Adipocyte (in vitro differentiated cells): ENCODE results near the gene PLEKHM1.

Source experiments
- DNase-seq: peaks from one replicate; pipeline ENCODE4 v3.0.0-alpha.2; 2015; ENCODE audit warnings: low read depth
- H3K27me3 ChIP-seq: replicated peaks from 2 replicates; pipeline ENCODE4 v1.7.0; 2013; ENCODE audit warnings: mild to moderate bottlenecking, low read length, moderate library complexity; ENCODE audit not compliant: control insufficient read depth, insufficient read depth
- H3K36me3 ChIP-seq: 2 replicates; pipeline ENCODE4 v1.7.0; 2013; ENCODE audit warnings: low read length, mild to moderate bottlenecking, moderate library complexity; ENCODE audit not compliant: control insufficient read depth, insufficient read depth, severe bottlenecking
- H3K4me1 ChIP-seq: 2 replicates; pipeline ENCODE4 v1.7.0; 2013; ENCODE audit warnings: mild to moderate bottlenecking, low read length, moderate library complexity; ENCODE audit not compliant: control insufficient read depth, insufficient read depth
- H3K4me3 ChIP-seq: 2 replicates; pipeline ENCODE4 v1.7.0; 2013; ENCODE audit warnings: mild to moderate bottlenecking, low read length, moderate library complexity
- H3K9ac ChIP-seq: 2 replicates; pipeline ENCODE4 v1.7.0; 2013; ENCODE audit warnings: mild to moderate bottlenecking, low read length, moderate library complexity
- H3K9me3 ChIP-seq: 2 replicates; pipeline ENCODE4 v1.7.0; 2013; ENCODE audit warnings: mild to moderate bottlenecking, low read length, moderate library complexity; ENCODE audit not compliant: control insufficient read depth

The PLEKHM1 gene

GRCh38 chr17:45414990-45415881 is 75.3 kb downstream of the PLEKHM1 start:
- no peak overlapping the region for H3K4me3 ChIP-seq
- no peaks in the 10 kb centered on the region for H3K27me3 ChIP-seq
- no peak overlapping the region for H3K9ac ChIP-seq
- no peaks in the 10 kb centered on the region for H3K36me3 ChIP-seq
- no peaks in the 10 kb centered on the region for H3K4me1 ChIP-seq
- no peak for DNase-seq
- no peaks in the 10 kb centered on the region for H3K9me3 ChIP-seq

GRCh38 chr17:45413498-45413923 is 77.0 kb downstream of the PLEKHM1 start:
- no peak overlapping the region for H3K4me3 ChIP-seq
- H3K9ac ChIP-seq, result no peak overlapping the region
- no peak for DNase-seq
- H3K4me1 ChIP-seq, result no peaks in the 10 kb centered on the region
- no peaks in the 10 kb centered on the region for H3K36me3 ChIP-seq
- H3K9me3 ChIP-seq, result no peaks in the 10 kb centered on the region
- no peaks in the 10 kb centered on the region for H3K27me3 ChIP-seq

- H3K4me1 ChIP-seq, result no peaks in the 10 kb centered on the region
- DNase-seq, result no peak
- no peaks in the 10 kb centered on the region for H3K36me3 ChIP-seq
- H3K27me3 ChIP-seq, result no peaks in the 10 kb centered on the region
- no peak overlapping the region for H3K4me3 ChIP-seq
- no peaks in the 10 kb centered on the region for H3K9me3 ChIP-seq
- H3K9ac ChIP-seq, result no peak overlapping the region
Measured at GRCh38 chr17:45411348-45412105, 79.0 kb downstream of the PLEKHM1 start.

- no peaks in the 10 kb centered on the region for H3K4me1 ChIP-seq
Measured at GRCh38 chr17:45410144-45411091, 80.1 kb downstream of the PLEKHM1 start.

GRCh38 chr17:45409659-45410076 is 80.9 kb downstream of the PLEKHM1 start:
- Histone ChIP-seq H3K27me3 (no peaks in the 10 kb centered on the region), H3K9ac (no peak overlapping the region), H3K36me3 (no peaks in the 10 kb centered on the region), H3K4me1 (no peaks in the 10 kb centered on the region), H3K9me3 (no peaks in the 10 kb centered on the region), H3K4me3 (no peak overlapping the region)
- DNase-seq, result no peak

More at GRCh38 chr17:45410144-45411091, 80.1 kb downstream of the PLEKHM1 start:
- no peaks in the 10 kb centered on the region for H3K9me3 ChIP-seq
- DNase-seq, result no peak
- H3K36me3 ChIP-seq, result no peaks in the 10 kb centered on the region
- H3K9ac ChIP-seq, result no peak overlapping the region
- no peak overlapping the region for H3K4me3 ChIP-seq
- no peaks in the 10 kb centered on the region for H3K27me3 ChIP-seq

GRCh38 chr17:45408611-45409421 is 81.7 kb downstream of the PLEKHM1 start:
- no peak overlapping the region for H3K9ac ChIP-seq
- no peaks in the 10 kb centered on the region for H3K27me3 ChIP-seq
- peak; percentile 19 for DNase-seq
- H3K36me3 ChIP-seq, result peaks cover 4% of the 10 kb centered on the region
- no peaks in the 10 kb centered on the region for H3K9me3 ChIP-seq
- H3K4me1 ChIP-seq, result no peaks in the 10 kb centered on the region
- H3K4me3 ChIP-seq, result no peak overlapping the region

GRCh38 chr17:45406107-45406506 is 84.4 kb downstream of the PLEKHM1 start:
- H3K4me3 ChIP-seq, result no peak overlapping the region
- no peak for DNase-seq

GRCh38 chr17:45405250-45406086 is 85.1 kb downstream of the PLEKHM1 start:
- no peak overlapping the region for H3K4me3 ChIP-seq
- DNase-seq, result no peak

More at GRCh38 chr17:45406107-45406506, 84.4 kb downstream of the PLEKHM1 start:
- H3K27me3 ChIP-seq, result no peaks in the 10 kb centered on the region
- no peaks in the 10 kb centered on the region for H3K4me1 ChIP-seq
- H3K9me3 ChIP-seq, result no peaks in the 10 kb centered on the region
- H3K36me3 ChIP-seq, result peaks cover 4% of the 10 kb centered on the region
- no peak overlapping the region for H3K9ac ChIP-seq

GRCh38 chr17:45404870-45405249 is 85.7 kb downstream of the PLEKHM1 start:
- no peak overlapping the region for H3K9ac ChIP-seq
- H3K4me3 ChIP-seq, result no peak overlapping the region
- H3K27me3 ChIP-seq, result no peaks in the 10 kb centered on the region
- H3K4me1 ChIP-seq, result no peaks in the 10 kb centered on the region
- peaks cover 4% of the 10 kb centered on the region for H3K36me3 ChIP-seq
- no peaks in the 10 kb centered on the region for H3K9me3 ChIP-seq
- DNase-seq, result no peak

More at GRCh38 chr17:45405250-45406086, 85.1 kb downstream of the PLEKHM1 start:
- Histone ChIP-seq H3K9me3 (no peaks in the 10 kb centered on the region), H3K4me1 (no peaks in the 10 kb centered on the region), H3K9ac (no peak overlapping the region), H3K27me3 (no peaks in the 10 kb centered on the region), H3K36me3 (peaks cover 4% of the 10 kb centered on the region)
